ENCODE results near the gene CNOT2.

DNA sequence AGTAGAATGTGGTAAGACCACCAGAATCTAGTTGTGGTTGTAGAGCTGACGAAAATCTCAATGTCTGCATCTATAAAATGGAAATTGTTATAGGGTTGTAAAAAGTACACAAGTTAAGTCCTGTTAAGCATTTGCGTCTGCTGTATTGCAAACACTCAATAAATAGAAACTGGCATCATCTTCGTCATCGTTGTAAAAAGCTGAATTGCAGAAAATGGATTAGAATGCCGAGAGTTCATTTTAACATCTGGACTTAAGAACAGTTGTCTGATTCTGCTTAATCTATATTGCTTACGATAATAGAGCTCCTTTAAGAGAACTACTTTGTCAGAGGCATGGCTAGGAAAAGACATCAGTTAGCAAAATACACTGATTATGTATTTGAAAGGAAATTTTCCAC, 156.1 kb downstream of the CNOT2 start:
- no peak for TF ChIP-seq CTCF (IDR thresholded peaks at IDR 0.05)
- TF ChIP-seq POLR2A (IDR thresholded peaks at IDR 0.05): no peak
- no peak for TF ChIP-seq EP300 (IDR thresholded peaks at IDR 0.05)
